HepG2 (cell line): ENCODE measurements around the gene OPALIN.

Experiments
- BRCA1 ChIP-seq: sonication (generic); formaldehyde crosslinking; IDR thresholded peaks from 2 replicates; pipeline ENCODE4 v1.4.0; 2020; ENCODE audit warnings: missing genetic modification reagents
- CHD2 ChIP-seq: IDR thresholded peaks from 2 replicates; pipeline ENCODE4 v1.6.1; 2011; ENCODE audit warnings: low read depth, low read length, improper control_type of control experiment
- CHD4 ChIP-seq: fragments of 200-600 bp; sonication (generic); IDR thresholded peaks from 2 replicates; pipeline ENCODE4 v1.7.0; 2017; ENCODE audit warnings: mild to moderate bottlenecking, low read length, borderline replicate concordance
- FOXK1 ChIP-seq: sonication (generic); formaldehyde crosslinking; IDR thresholded peaks from 2 replicates; pipeline ENCODE4 v1.4.0; 2020; ENCODE audit warnings: low read depth, missing genetic modification reagents, borderline replicate concordance
- POLR2A ChIP-seq, 2 experiments: IDR thresholded peaks; 2 replicates each; pipeline ENCODE4 v1.6.1; 2011; ENCODE audit warnings: low read depth in 2 of 2, low read length in 2 of 2, mild to moderate bottlenecking in 1 of 2, moderate library complexity in 1 of 2; ENCODE audit not compliant: insufficient read depth in 1 of 2
- RBM22 ChIP-seq: fragments of 200-400 bp; formaldehyde crosslinking; optimal IDR thresholded peaks from 2 replicates; pipeline ENCODE3; 2017; ENCODE audit warnings: mild to moderate bottlenecking, low read length, moderate library complexity
- ZNF207 ChIP-seq: fragments of 450-650 bp; IDR thresholded peaks from 2 replicates; pipeline ENCODE4 v1.6.1; 2016; ENCODE audit warnings: antibody characterized with exemption, borderline replicate concordance
- TF ChIP-seq, protein P1 (sequence below): sonication (generic); formaldehyde crosslinking; IDR thresholded peaks from 2 replicates; pipeline ENCODE4 v1.8.1; 2023; ENCODE audit warnings: missing genetic modification reagents, inconsistent platforms, borderline replicate concordance

DNA sequence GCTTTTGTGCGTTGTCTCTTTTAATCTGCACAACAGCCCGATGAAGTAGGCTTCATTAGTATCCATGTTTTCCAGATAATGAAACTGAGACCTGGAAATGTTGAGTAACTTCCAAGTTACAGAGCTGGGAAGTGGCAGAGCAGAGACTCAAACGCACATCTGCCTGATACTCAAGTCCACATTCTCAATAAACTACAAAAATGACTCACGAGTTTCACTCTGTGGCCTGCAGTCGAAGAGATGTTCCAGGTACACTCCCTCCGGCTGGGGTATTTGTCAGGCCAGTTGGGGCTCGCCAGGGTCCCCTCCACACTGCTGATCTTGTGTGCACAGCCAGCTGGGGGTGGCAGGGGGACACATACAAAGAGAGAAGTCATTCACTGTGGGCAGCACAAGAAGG lies 17.7 kb upstream of the OPALIN start:
- no peak for TF ChIP-seq POLR2A (IDR thresholded peaks at IDR 0.05; ENCODE audit: insufficient read depth in 1 of 2, low read depth in 2 of 2, low read length in 2 of 2)
- TF ChIP-seq, protein P1, sequence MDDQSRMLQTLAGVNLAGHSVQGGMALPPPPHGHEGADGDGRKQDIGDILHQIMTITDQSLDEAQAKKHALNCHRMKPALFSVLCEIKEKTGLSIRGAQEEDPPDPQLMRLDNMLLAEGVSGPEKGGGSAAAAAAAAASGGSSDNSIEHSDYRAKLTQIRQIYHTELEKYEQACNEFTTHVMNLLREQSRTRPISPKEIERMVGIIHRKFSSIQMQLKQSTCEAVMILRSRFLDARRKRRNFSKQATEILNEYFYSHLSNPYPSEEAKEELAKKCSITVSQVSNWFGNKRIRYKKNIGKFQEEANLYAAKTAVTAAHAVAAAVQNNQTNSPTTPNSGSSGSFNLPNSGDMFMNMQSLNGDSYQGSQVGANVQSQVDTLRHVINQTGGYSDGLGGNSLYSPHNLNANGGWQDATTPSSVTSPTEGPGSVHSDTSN (CRISPR knock-in tag), result no peak
- no peak for TF ChIP-seq BRCA1 (CRISPR knock-in tag)
- TF ChIP-seq FOXK1 (CRISPR knock-in tag), result no peak
- TF ChIP-seq RBM22, result no peak
- no peak for TF ChIP-seq ZNF207
- no peak for TF ChIP-seq CHD2
- no peak for TF ChIP-seq CHD4
